GM10847 (cell line): ENCODE results near the gene AEBP2.

Source experiments
- POLR2A ChIP-seq: IDR thresholded peaks from 2 replicates; pipeline ENCODE4 v1.6.1; 2011; ENCODE audit not compliant: insufficient read length; ENCODE audit errors: extremely low read depth

The AEBP2 gene

GRCh38 chr12:19548834-19549233, 109.5 kb downstream of the AEBP2 start:
- TF ChIP-seq POLR2A: no peak

- TF ChIP-seq POLR2A: no peak
Observed at GRCh38 chr12:19550626-19551025, 111.3 kb downstream of the AEBP2 start.

- no peak for TF ChIP-seq POLR2A
Observed at GRCh38 chr12:19553175-19553574, 113.9 kb downstream of the AEBP2 start.

- no peak for TF ChIP-seq POLR2A
Observed at GRCh38 chr12:19561411-19561961, 122.2 kb downstream of the AEBP2 start.
